Osteocyte (in vitro differentiated cells): ENCODE results near the gene ACVR1B. TPM values are rescaled to one million over a fixed set of nuclear protein-coding genes. Genes with fewer than 3 reads are reported as not detected.

Experiments
- DNase-seq: peaks from one replicate; pipeline ENCODE4 v3.0.0; 2021; ENCODE audit warnings: mixed read lengths; ENCODE audit not compliant: unreplicated experiment; ENCODE audit errors: extremely low spot score
- H3K27ac Mint-ChIP-seq: one replicate; pipeline ENCODE4 v1.8.0; 2021; ENCODE audit warnings: mild to moderate bottlenecking, mixed read lengths; ENCODE audit not compliant: unreplicated experiment
- H3K27me3 Mint-ChIP-seq: one replicate; pipeline ENCODE4 v1.8.0; 2021; ENCODE audit warnings: mixed read lengths; ENCODE audit not compliant: unreplicated experiment
- H3K36me3 Mint-ChIP-seq: one replicate; pipeline ENCODE4 v1.8.0; 2021; ENCODE audit warnings: mixed read lengths; ENCODE audit not compliant: unreplicated experiment
- H3K4me1 Mint-ChIP-seq: one replicate; pipeline ENCODE4 v1.8.0; 2021; ENCODE audit warnings: mixed read lengths; ENCODE audit not compliant: unreplicated experiment
- H3K4me3 Mint-ChIP-seq: one replicate; pipeline ENCODE4 v1.8.0; 2021; ENCODE audit warnings: mild to moderate bottlenecking, moderate library complexity, mixed read lengths; ENCODE audit not compliant: unreplicated experiment
- H3K9me3 Mint-ChIP-seq: one replicate; pipeline ENCODE4 v1.8.0; 2021; ENCODE audit warnings: mixed read lengths; ENCODE audit not compliant: unreplicated experiment
- CTCF ChIP-seq: fragments of 200-600 bp; sonication (generic); IDR thresholded peaks from 2 replicates; pipeline ENCODE4 v1.5.0; 2021; ENCODE audit warnings: antibody characterized with exemption, mild to moderate bottlenecking, moderate library complexity
- total RNA-seq: library from RNA; stranded (reverse); gene quantifications from 2 replicates; pipeline ENCODE4 v1.2.1, GENCODE V29; 2021

ACVR1B gene
- total RNA-seq, 1 donor from 2014 or later = 15.8 TPM

- TF ChIP-seq CTCF = peak; percentile 95
- H3K4me3 Mint-ChIP-seq = peak overlapping the region; percentile 75
- no peak overlapping the region for H3K27ac Mint-ChIP-seq
- no peaks in the 10 kb centered on the region for H3K27me3 Mint-ChIP-seq
- peaks cover 34% of the 10 kb centered on the region for H3K4me1 Mint-ChIP-seq
- no peaks in the 10 kb centered on the region for H3K9me3 Mint-ChIP-seq
- DNase-seq = peak; percentile 94
- H3K36me3 Mint-ChIP-seq = no peaks in the 10 kb centered on the region
Measured at GRCh38 chr12:52023182-52023975, 71.9 kb downstream of the ACVR1B start.

GRCh38 chr12:52023976-52024688 lies 72.6 kb downstream of the ACVR1B start:
- H3K36me3 Mint-ChIP-seq = no peaks in the 10 kb centered on the region
- DNase-seq = no peak
- H3K4me3 Mint-ChIP-seq = peak overlapping the region; percentile 75
- no peak overlapping the region for H3K27ac Mint-ChIP-seq
- peaks cover 34% of the 10 kb centered on the region for H3K4me1 Mint-ChIP-seq
- no peaks in the 10 kb centered on the region for H3K9me3 Mint-ChIP-seq
- TF ChIP-seq CTCF = peak; percentile 36
- H3K27me3 Mint-ChIP-seq = no peaks in the 10 kb centered on the region

GRCh38 chr12:52024845-52025230 lies 73.3 kb downstream of the ACVR1B start:
- H3K27me3 Mint-ChIP-seq = no peaks in the 10 kb centered on the region
- no peaks in the 10 kb centered on the region for H3K9me3 Mint-ChIP-seq
- TF ChIP-seq CTCF = no peak
- no peak for DNase-seq
- no peak overlapping the region for H3K27ac Mint-ChIP-seq
- H3K36me3 Mint-ChIP-seq = no peaks in the 10 kb centered on the region
- peaks cover 38% of the 10 kb centered on the region for H3K4me1 Mint-ChIP-seq
- H3K4me3 Mint-ChIP-seq = no peak overlapping the region

- no peak for TF ChIP-seq CTCF
- DNase-seq = no peak
- Mint-ChIP-seq H3K4me3 (no peak overlapping the region), H3K27me3 (no peaks in the 10 kb centered on the region), H3K4me1 (peaks cover 30% of the 10 kb centered on the region), H3K9me3 (no peaks in the 10 kb centered on the region), H3K27ac (peak overlapping the region; percentile 45), H3K36me3 (no peaks in the 10 kb centered on the region)
Measured at GRCh38 chr12:52026263-52026662, 74.8 kb downstream of the ACVR1B start.
